HG03442 (cell line): ENCODE results near the gene SRGAP2B.
A peak's percentile ranks its signal among the peaks of the same experiment; 100 is the strongest.
"Not testable (repeated sequence)": the region's sequence is repeated elsewhere in the genome, so short reads cannot be mapped to it uniquely, and the experiment has no call there.

Experiments
- ATAC-seq: cut with Tn5 transposase; IDR thresholded peaks from one replicate; pipeline ENCODE4 v1.9.1; 2021; ENCODE audit warnings: mild to moderate bottlenecking, moderate library complexity; ENCODE audit not compliant: unreplicated experiment

The SRGAP2B gene

GRCh38 chr1:145095284-145096057, at the start of gene SRGAP2B, which contains the start of gene FAM72D:
SRGAP2B (minus strand) TSS chr1:145095328; CDS start chr1:145092901, 2,427 bp downstream.
FAM72D (plus strand) TSS chr1:145095974; CDS start chr1:145096848, 874 bp downstream.
- peak; percentile 82 for ATAC-seq

- not testable (repeated sequence) for ATAC-seq
These were observed 49.3 kb upstream of the SRGAP2B start for GRCh38 chr1:145144264-145144913.

- ATAC-seq = not testable (repeated sequence)
These were observed 45.4 kb upstream of the SRGAP2B start for GRCh38 chr1:145140549-145140948.

- ATAC-seq = not testable (repeated sequence)
These were observed 39.3 kb upstream of the SRGAP2B start for GRCh38 chr1:145134476-145134875.

GRCh38 chr1:145128697-145129469, 33.8 kb upstream of the SRGAP2B start:
- ATAC-seq = not testable (repeated sequence)

GRCh38 chr1:145127144-145127543, 32.0 kb upstream of the SRGAP2B start:
- ATAC-seq = not testable (repeated sequence)

- ATAC-seq = not testable (repeated sequence)
These were observed 30.0 kb upstream of the SRGAP2B start for GRCh38 chr1:145125112-145125511.

- ATAC-seq = not testable (repeated sequence)
These were observed 29.0 kb upstream of the SRGAP2B start for GRCh38 chr1:145123992-145124641.

GRCh38 chr1:145123062-145123395, 27.9 kb upstream of the SRGAP2B start:
- not testable (repeated sequence) for ATAC-seq

GRCh38 chr1:145122344-145123061, 27.4 kb upstream of the SRGAP2B start:
- ATAC-seq = not testable (repeated sequence)

- not testable (repeated sequence) for ATAC-seq
These were observed 24.7 kb upstream of the SRGAP2B start for GRCh38 chr1:145119842-145120241.

- ATAC-seq = not testable (repeated sequence)
These were observed 20.7 kb upstream of the SRGAP2B start for GRCh38 chr1:145115587-145116493.

GRCh38 chr1:145114560-145115057, 19.5 kb upstream of the SRGAP2B start:
- ATAC-seq = not testable (repeated sequence)

- ATAC-seq = not testable (repeated sequence)
These were observed 17.6 kb upstream of the SRGAP2B start for GRCh38 chr1:145112703-145113102.

- ATAC-seq = not testable (repeated sequence)
These were observed 16.5 kb upstream of the SRGAP2B start for GRCh38 chr1:145111674-145112073.

GRCh38 chr1:145103294-145103693, 8.2 kb upstream of the SRGAP2B start:
- ATAC-seq = not testable (repeated sequence)

- not testable (repeated sequence) for ATAC-seq
These were observed 6.6 kb upstream of the SRGAP2B start for GRCh38 chr1:145101725-145102124.

- peak; percentile 1 for ATAC-seq
These were observed 395 bp downstream of the SRGAP2B start for GRCh38 chr1:145094655-145095211.
